Measurements from ENCODE around the gene ATP6V0C. TPM values are rescaled to one million over a fixed set of nuclear protein-coding genes. Genes with fewer than 3 reads are reported as not detected.
"Not testable (repeated sequence)": the region's sequence is repeated elsewhere in the genome, so short reads cannot be mapped to it uniquely, and the experiment has no call there.

ATP6V0C gene
- total RNA-seq, 1 donor from 2014 or later: 91.4 TPM

DNA sequence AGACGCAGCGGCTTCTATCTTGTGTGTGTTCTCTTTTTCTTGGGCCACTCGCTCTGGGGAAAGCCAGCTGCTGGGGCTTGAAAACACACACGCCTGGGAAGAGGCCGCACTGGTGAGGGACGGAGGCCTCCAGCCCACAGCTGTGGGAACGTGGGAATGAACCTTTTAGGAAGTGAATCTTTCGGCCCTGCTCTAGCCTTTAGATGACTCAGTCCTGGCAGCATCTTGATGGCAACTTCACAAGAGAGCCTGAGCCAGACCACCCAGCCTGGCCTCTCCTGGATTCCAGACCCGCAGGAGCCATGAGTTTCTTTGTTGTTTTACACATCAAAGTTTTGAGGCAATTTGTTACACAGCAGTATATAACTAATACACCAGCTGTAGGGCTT is 21.9 kb downstream of the ATP6V0C start:
- intact Hi-C loops (cut with micrococcal nuclease): loop anchor here (10.0 kb wide), 1 partner anchor 369 kb away; no protein-coding TSS in a partner anchor
- ChIA-PET CTCF (no interaction called here), POLR2A (no interaction called here)
- no peak for DNase-seq
- no peaks in the 10 kb centered on the region for H3K9me3 Mint-ChIP-seq
- H3K27me3 Mint-ChIP-seq: no peaks in the 10 kb centered on the region
- peak overlapping the region; percentile 44 for H3K4me3 Mint-ChIP-seq
- peaks cover 44% of the 10 kb centered on the region for H3K4me1 Mint-ChIP-seq
- peaks cover 8% of the 10 kb centered on the region for H3K36me3 Mint-ChIP-seq (ENCODE audit: low read depth)
- no peak overlapping the region for H3K27ac Mint-ChIP-seq
- TF ChIP-seq, protein P1, sequence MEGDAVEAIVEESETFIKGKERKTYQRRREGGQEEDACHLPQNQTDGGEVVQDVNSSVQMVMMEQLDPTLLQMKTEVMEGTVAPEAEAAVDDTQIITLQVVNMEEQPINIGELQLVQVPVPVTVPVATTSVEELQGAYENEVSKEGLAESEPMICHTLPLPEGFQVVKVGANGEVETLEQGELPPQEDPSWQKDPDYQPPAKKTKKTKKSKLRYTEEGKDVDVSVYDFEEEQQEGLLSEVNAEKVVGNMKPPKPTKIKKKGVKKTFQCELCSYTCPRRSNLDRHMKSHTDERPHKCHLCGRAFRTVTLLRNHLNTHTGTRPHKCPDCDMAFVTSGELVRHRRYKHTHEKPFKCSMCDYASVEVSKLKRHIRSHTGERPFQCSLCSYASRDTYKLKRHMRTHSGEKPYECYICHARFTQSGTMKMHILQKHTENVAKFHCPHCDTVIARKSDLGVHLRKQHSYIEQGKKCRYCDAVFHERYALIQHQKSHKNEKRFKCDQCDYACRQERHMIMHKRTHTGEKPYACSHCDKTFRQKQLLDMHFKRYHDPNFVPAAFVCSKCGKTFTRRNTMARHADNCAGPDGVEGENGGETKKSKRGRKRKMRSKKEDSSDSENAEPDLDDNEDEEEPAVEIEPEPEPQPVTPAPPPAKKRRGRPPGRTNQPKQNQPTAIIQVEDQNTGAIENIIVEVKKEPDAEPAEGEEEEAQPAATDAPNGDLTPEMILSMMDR (IDR thresholded peaks at IDR 0.05): no peak
- no peak for ATAC-seq (ENCODE audit: low read depth)

DNA sequence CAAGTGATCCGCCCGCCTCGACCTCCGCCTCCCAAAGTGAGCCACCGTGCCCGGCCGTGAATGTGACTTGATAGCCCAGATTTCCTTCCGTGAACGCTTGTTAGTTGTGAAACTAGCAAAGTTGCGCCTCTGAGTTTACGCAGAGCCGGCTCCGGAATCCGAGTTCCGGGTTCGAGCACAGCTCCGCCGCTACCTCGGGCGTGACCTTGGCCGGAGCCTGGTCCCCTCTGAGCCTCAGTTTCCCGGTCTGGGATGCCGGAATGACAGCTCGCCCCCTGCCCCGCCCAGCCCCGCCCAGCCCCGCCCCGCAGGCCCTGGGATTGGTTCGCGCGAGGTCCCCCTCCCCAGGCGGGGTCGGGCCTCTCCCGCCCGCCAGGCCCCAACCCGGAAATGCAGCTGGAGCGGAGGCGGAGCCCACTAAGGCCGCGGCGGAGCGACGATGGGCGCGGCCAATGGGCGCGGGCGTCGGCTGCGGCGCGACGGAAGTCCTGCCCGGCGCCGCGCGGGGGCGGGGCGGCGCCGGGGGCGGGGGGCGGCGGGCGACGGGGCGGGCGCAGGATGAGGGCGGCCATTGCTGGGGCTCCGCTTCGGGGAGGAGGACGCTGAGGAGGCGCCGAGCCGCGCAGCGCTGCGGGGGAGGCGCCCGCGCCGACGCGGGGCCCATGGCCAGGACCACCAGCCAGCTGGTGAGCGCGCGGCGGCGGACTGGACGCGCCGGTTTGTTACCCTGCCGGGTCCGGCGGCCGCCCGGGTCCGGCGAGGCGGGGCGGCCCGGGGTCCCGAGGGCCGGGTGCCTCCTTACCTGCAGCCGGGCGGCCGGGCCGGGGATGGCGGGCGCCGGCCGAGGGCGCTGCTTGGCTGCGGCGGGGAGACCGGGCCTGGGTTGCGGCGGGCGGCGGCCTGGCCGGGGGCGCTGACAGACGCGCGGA is 24.0 kb downstream of the ATP6V0C start, which contains the start of gene PDPK1:
PDPK1 (plus strand) TSS at position 571 of the 929 bp plus-strand sequence; CDS start at position 663, 92 bp downstream.
- Mint-ChIP-seq H3K9me3 (no peaks in the 10 kb centered on the region), H3K4me1 (peaks cover 44% of the 10 kb centered on the region), H3K4me3 (peak within 1 kb of the TSS; percentile 87), H3K27me3 (no peaks in the 10 kb centered on the region), H3K36me3 (ENCODE audit: low read depth) (peaks cover 11% of the 10 kb centered on the region), H3K27ac (peak within 1 kb of the TSS; percentile 90)
- ChIA-PET POLR2A (interaction anchor here (0.5 to 1.6 kb wide), 7 partner anchors 17 to 383 kb away, joined by 3 to 14 read pairs (median 6); partner anchors contain the start of genes AMDHD2, ATP6V0C and TRAF7), CTCF (interaction anchor here (1.1 kb wide), 1 partner anchor 108 kb away, joined by 3 read pairs; the partner anchor contains the start of gene CCNF)
- intact Hi-C loops (cut with micrococcal nuclease): loop anchor here (1.0 to 10.0 kb wide), 2 partner anchors 24 to 367 kb away; partner anchors contain the start of gene ATP6V0C
- ATAC-seq (ENCODE audit: low read depth): peak; percentile 88
- TF ChIP-seq, protein P1 (IDR thresholded peaks at IDR 0.05): no peak
- DNase-seq: peak; percentile 85

DNA sequence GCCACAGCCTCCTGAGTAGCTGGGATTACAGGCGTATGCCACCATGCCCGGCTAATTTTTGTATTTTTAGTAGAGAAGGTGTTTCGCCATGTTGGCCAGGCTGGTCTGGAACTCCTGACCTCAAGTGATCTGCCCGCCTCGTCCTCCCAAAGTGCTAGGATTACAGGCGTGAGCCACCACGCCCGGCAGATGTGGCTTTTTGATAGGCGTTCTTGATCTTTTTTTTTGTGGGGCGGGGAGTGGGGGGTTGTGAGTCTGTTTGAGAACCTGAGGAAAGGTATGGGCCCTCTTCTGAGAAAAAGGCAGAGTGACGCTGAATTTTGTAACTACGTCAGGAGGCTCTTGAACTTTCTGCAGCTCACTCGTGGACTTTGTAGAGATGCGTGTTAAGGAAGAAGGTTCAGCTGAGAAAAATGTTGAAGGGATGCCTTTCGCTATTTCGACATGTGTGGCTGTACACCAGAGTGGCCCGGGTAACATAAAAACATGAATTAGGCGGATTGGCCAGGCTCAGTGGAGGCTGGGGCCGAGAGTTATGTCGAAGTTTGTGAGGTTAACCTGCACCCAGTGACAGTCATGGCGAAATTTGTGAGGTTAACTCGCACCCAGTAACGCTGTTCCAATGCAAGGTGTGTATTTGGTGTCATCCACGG is 25.6 kb downstream of the ATP6V0C start:
- CTCF ChIA-PET; ATAC-seq (ENCODE audit: low read depth); H3K9me3 Mint-ChIP-seq; H3K27me3 Mint-ChIP-seq: not testable (repeated sequence)
- H3K4me3 Mint-ChIP-seq: peak overlapping the region; percentile 77
- H3K27ac Mint-ChIP-seq: peak overlapping the region; percentile 86
- H3K36me3 Mint-ChIP-seq (ENCODE audit: low read depth): peaks cover 15% of the 10 kb centered on the region
- DNase-seq: peak; percentile 7
- POLR2A ChIA-PET: interaction anchor here (0.5 to 1.8 kb wide), 2 partner anchors 24 to 832 kb away, joined by 3 to 8 read pairs; no protein-coding TSS in a partner anchor
- H3K4me1 Mint-ChIP-seq: peaks cover 44% of the 10 kb centered on the region
- intact Hi-C loops (cut with micrococcal nuclease): loop anchor here (10.0 kb wide), 1 partner anchor 365 kb away; no protein-coding TSS in a partner anchor

DNA sequence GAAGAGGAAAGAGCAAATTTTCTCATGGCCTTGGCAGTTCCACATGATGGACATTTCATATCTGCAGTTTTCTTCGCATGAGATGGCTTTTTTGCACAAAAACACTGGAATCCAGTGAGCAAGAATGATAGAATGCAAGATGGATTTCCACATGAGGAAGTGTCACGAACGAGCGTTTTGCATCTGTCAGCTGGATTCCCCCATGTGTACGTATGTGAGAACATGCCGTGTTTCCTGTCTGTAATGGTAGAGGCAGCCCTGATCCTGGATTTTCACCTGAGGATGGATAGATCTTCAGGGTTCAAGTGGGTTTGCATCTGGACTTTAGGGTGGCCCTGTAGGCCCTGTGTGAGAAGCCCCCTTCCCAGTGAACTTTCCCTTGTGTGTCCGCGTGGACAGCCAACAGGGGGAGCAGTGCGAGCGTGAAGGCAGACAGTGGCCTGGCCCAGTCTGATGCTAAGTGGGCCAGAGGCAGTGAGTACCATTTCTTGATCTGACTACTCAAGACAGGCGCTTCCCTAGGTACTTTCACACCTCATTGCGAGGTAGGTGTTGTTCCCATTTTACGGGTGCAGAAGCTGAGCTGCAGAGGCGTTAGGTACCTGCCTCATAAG is 26.2 kb downstream of the ATP6V0C start:
- H3K27ac Mint-ChIP-seq: peak overlapping the region; percentile 86

DNA sequence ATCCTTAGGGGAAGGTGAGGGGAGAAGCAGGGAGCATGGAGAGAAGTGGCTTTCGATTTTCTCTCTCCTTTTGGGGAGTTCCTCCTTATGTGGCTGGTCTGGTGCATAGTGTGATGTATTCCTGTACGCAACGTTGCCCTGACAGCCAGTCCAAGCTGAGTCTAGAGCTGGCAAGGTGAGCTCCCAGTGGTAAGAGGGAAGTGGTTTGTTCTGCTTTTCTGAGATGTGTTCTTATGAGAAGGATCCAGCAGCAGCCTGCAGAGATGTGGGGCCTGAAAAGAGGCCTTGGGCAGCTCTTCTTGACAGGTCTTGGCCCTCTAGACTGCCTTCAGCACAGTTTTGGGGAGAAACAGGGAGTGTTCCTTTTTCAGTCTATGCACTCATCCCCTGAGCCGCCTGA is 27.2 kb downstream of the ATP6V0C start:
- peak overlapping the region; percentile 64 for H3K4me3 Mint-ChIP-seq
- H3K27me3 Mint-ChIP-seq; H3K9me3 Mint-ChIP-seq; intact Hi-C loops (cut with micrococcal nuclease): not testable (repeated sequence)
- ChIA-PET CTCF (interaction anchor here (1.1 kb wide), 1 partner anchor 34 kb away, joined by 4 read pairs; no protein-coding TSS in a partner anchor), POLR2A (interaction anchor here (0.6 to 1.8 kb wide), 4 partner anchors 8 to 34 kb away, joined by 3 to 8 read pairs (median 4); no protein-coding TSS in a partner anchor)
- ATAC-seq (ENCODE audit: low read depth) (peak; percentile 25), DNase-seq (peak; percentile 16)
- peak overlapping the region; percentile 86 for H3K27ac Mint-ChIP-seq
- peaks cover 43% of the 10 kb centered on the region for H3K4me1 Mint-ChIP-seq
- H3K36me3 Mint-ChIP-seq (ENCODE audit: low read depth): peaks cover 20% of the 10 kb centered on the region

More for the DNA sequence above, 26.2 kb downstream of the ATP6V0C start:
- not testable (repeated sequence) for H3K9me3 Mint-ChIP-seq; H3K27me3 Mint-ChIP-seq; ATAC-seq (ENCODE audit: low read depth)
- intact Hi-C loops (cut with micrococcal nuclease): loop anchor here (10.0 kb wide), 1 partner anchor 365 kb away; no protein-coding TSS in a partner anchor
- ChIA-PET CTCF (interaction anchor here (1.1 kb wide), 1 partner anchor 33 kb away, joined by 4 read pairs; no protein-coding TSS in a partner anchor), POLR2A (interaction anchor here (0.5 to 1.8 kb wide), 3 partner anchors 11 to 833 kb away, joined by 3 to 8 read pairs (median 5); no protein-coding TSS in a partner anchor)
- Mint-ChIP-seq H3K4me1 (peaks cover 45% of the 10 kb centered on the region), H3K4me3 (peak overlapping the region; percentile 77), H3K36me3 (ENCODE audit: low read depth) (peaks cover 17% of the 10 kb centered on the region)
- DNase-seq: peak; percentile 33

DNA sequence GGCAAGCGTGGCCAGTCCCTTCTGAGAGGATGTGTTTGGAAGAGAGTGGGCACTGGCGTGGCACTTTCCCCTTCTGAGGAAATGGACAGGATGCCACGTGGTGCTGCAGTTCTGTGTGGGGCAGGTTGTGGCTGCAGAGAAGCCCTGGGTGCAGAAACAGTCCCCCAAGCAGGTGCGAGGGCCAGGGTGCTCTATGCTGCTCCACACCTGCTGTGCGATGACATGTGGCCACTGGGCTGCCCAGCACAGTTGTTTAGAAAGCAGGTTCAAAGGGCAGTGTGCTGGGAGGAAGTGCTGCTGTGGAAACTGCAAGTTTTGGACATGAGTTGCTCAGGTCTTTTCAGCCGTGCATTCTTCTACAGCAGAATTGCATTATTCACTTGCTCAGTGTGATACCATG is 27.7 kb downstream of the ATP6V0C start:
- H3K4me1 Mint-ChIP-seq: peaks cover 42% of the 10 kb centered on the region
- POLR2A ChIA-PET: interaction anchor here (0.8 kb wide), 1 partner anchor 9 kb away, joined by 4 read pairs; no protein-coding TSS in a partner anchor

DNA sequence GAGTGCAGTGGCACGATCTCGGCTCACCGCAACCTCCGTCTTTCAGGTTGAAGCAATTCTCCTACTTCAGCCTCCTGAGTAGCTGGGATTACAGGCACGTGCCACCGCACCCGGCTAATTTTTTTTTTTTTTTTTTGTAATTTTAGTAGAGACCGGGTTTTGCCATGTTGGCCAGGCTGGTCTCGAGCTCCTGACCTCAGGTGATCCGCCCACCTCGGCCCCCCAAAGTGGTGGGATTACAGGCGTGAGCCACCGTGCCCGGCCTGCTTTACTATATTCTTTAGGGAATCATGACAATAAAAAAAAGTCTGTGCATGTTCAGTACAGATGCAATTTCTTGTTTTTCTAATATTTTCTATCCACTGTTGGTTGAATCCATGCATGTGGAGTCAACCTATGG is 30.0 kb downstream of the ATP6V0C start:
- H3K4me3 Mint-ChIP-seq; ATAC-seq (ENCODE audit: low read depth); CTCF ChIA-PET; POLR2A ChIA-PET; H3K27ac Mint-ChIP-seq; DNase-seq; H3K9me3 Mint-ChIP-seq; H3K27me3 Mint-ChIP-seq; intact Hi-C loops (cut with micrococcal nuclease): not testable (repeated sequence)
- H3K4me1 Mint-ChIP-seq: peaks cover 33% of the 10 kb centered on the region
- peaks cover 18% of the 10 kb centered on the region for H3K36me3 Mint-ChIP-seq (ENCODE audit: low read depth)

More for the DNA sequence above, 27.7 kb downstream of the ATP6V0C start:
- ATAC-seq (ENCODE audit: low read depth); CTCF ChIA-PET; H3K9me3 Mint-ChIP-seq; H3K27me3 Mint-ChIP-seq; intact Hi-C loops (cut with micrococcal nuclease); DNase-seq: not testable (repeated sequence)
- H3K36me3 Mint-ChIP-seq (ENCODE audit: low read depth): peaks cover 20% of the 10 kb centered on the region
- peak overlapping the region; percentile 64 for H3K4me3 Mint-ChIP-seq
- H3K27ac Mint-ChIP-seq: peak overlapping the region; percentile 86

DNA sequence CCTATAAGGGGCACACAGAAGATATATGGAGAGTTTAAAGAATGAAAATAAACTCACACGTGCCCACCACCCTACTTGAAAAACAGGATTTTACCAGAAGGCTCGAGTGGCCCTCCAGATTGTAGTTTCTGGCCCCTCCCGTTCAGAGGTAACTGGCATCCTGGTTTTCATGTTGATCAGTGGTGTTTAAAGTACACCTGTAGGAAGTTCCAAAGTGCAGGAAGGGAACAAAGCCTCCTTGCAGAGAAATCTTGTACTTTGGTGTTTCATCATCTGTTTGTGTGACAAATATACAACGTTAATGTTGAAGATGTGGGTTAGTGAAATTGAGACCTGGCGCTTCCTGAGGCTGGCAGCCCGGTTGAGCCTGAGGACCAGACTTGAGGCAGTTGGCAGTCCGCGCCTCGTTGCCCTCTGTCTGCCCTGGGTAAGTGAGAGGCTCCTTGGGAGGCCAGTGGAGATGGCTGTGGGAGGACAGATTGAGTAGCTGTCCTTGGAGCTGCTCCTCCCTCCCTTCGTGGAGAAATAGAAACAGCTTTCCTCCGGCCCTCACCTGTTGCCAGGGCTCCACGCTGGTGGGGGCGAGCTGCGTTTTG is 36.6 kb downstream of the ATP6V0C start:
- DNase-seq; H3K9me3 Mint-ChIP-seq; H3K4me3 Mint-ChIP-seq; H3K27ac Mint-ChIP-seq; POLR2A ChIA-PET; intact Hi-C loops (cut with micrococcal nuclease); H3K27me3 Mint-ChIP-seq; H3K4me1 Mint-ChIP-seq; H3K36me3 Mint-ChIP-seq (ENCODE audit: low read depth); ATAC-seq (ENCODE audit: low read depth); CTCF ChIA-PET: not testable (repeated sequence)

All from activated B cell treated with CpG ODN at 0.5 μM for 24 hours (primary cell).